NCI-H2227 (cell line): ENCODE results near the gene SERPINA5.
A peak's percentile ranks its signal among the peaks of the same experiment; 100 is the strongest.

Source experiments
- DNase-seq: peaks from one replicate; lab custom pipeline; 2025; ENCODE audit not compliant: unreplicated experiment; lab: John Stamatoyannopoulos, UW

SERPINA5 gene

GRCh38 chr14:94548999-94549985 is 31.9 kb upstream of the SERPINA5 start:
- peak; percentile 69 for DNase-seq

- no peak for DNase-seq
Measured at GRCh38 chr14:94550041-94550440, 31.2 kb upstream of the SERPINA5 start.

- DNase-seq, result no peak
Measured at GRCh38 chr14:94555991-94556390, 25.2 kb upstream of the SERPINA5 start.

- DNase-seq, result no peak
Measured at GRCh38 chr14:94557327-94557726, 23.9 kb upstream of the SERPINA5 start.

GRCh38 chr14:94558842-94559241 is 22.4 kb upstream of the SERPINA5 start:
- no peak for DNase-seq

GRCh38 chr14:94559638-94560290 is 21.5 kb upstream of the SERPINA5 start:
- no peak for DNase-seq

- DNase-seq, result no peak
Measured at GRCh38 chr14:94560291-94560665, 20.9 kb upstream of the SERPINA5 start.

- DNase-seq, result no peak
Measured at GRCh38 chr14:94560751-94561655, 20.2 kb upstream of the SERPINA5 start, which contains the start of gene SERPINA4. TSS of gene SERPINA4 (plus strand) at chr14:94561442. CDS start at chr14:94563483, 2,041 bp downstream.

GRCh38 chr14:94561656-94562010 is 19.6 kb upstream of the SERPINA5 start:
- DNase-seq, result no peak

- no peak for DNase-seq
Measured at GRCh38 chr14:94562022-94562421, 19.2 kb upstream of the SERPINA5 start.

GRCh38 chr14:94562941-94563883 is 18.0 kb upstream of the SERPINA5 start:
- DNase-seq, result no peak

- no peak for DNase-seq
Measured at GRCh38 chr14:94564381-94564780, 16.8 kb upstream of the SERPINA5 start.

- no peak for DNase-seq
Measured at GRCh38 chr14:94568186-94568585, 13.0 kb upstream of the SERPINA5 start.

GRCh38 chr14:94569381-94570001 is 11.7 kb upstream of the SERPINA5 start:
- DNase-seq, result no peak

- DNase-seq, result no peak
Measured at GRCh38 chr14:94570002-94570400, 11.2 kb upstream of the SERPINA5 start.

GRCh38 chr14:94570440-94570839 is 10.8 kb upstream of the SERPINA5 start:
- DNase-seq, result no peak

- DNase-seq, result no peak
Measured at GRCh38 chr14:94571395-94571794, 9.8 kb upstream of the SERPINA5 start.

- DNase-seq, result no peak
Measured at GRCh38 chr14:94571950-94572349, 9.3 kb upstream of the SERPINA5 start.

- no peak for DNase-seq
Measured at GRCh38 chr14:94572637-94573303, 8.5 kb upstream of the SERPINA5 start.
